Measurements from ENCODE around the gene NPY2R.

The NPY2R gene, protein sequence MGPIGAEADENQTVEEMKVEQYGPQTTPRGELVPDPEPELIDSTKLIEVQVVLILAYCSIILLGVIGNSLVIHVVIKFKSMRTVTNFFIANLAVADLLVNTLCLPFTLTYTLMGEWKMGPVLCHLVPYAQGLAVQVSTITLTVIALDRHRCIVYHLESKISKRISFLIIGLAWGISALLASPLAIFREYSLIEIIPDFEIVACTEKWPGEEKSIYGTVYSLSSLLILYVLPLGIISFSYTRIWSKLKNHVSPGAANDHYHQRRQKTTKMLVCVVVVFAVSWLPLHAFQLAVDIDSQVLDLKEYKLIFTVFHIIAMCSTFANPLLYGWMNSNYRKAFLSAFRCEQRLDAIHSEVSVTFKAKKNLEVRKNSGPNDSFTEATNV

DNA sequence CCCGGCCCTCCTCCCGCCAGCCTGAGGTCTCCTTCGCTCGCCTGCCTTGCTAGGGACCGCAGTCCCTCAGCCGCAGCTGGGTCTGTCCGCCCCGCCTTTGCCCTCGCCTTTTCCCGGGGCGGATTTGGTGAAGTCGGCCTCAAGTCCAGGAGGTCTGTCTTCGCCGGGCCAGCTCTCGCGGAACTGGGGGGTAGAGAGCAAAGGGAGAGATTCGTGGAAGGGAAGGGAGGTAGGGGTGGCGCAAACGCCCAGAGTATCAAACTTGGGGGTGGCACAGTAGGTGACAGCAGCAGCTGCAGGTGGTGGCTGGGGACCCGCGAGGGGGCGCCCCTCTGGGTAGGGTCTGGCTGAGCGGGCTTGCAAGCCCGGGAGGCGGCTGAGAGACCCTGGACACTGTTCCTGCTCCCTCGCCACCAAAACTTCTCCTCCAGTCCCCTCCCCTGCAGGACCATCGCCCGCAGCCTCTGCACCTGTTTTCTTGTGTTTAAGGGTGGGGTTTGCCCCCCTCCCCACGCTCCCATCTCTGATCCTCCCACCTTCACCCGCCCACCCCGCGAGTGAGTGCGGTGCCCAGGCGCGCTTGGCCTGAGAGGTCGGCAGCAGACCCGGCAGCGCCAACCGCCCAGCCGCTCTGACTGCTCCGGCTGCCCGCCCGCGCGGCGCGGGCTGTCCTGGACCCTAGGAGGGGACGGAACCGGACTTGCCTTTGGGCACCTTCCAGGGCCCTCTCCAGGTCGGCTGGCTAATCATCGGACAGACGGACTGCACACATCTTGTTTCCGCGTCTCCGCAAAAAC lies at the start of gene NPY2R:
Gene NPY2R (plus strand): TSS at position 379 of the 797 bp plus-strand sequence. CDS start 5,304 bp downstream, outside the sequence.
- TF ChIP-seq, protein P1, sequence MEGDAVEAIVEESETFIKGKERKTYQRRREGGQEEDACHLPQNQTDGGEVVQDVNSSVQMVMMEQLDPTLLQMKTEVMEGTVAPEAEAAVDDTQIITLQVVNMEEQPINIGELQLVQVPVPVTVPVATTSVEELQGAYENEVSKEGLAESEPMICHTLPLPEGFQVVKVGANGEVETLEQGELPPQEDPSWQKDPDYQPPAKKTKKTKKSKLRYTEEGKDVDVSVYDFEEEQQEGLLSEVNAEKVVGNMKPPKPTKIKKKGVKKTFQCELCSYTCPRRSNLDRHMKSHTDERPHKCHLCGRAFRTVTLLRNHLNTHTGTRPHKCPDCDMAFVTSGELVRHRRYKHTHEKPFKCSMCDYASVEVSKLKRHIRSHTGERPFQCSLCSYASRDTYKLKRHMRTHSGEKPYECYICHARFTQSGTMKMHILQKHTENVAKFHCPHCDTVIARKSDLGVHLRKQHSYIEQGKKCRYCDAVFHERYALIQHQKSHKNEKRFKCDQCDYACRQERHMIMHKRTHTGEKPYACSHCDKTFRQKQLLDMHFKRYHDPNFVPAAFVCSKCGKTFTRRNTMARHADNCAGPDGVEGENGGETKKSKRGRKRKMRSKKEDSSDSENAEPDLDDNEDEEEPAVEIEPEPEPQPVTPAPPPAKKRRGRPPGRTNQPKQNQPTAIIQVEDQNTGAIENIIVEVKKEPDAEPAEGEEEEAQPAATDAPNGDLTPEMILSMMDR (IDR thresholded peaks at IDR 0.05), result no peak
- Histone ChIP-seq H3K27me3 (peaks cover 0 to 28% of the 10 kb centered on the region in 2 donors), H3K9me3 (no peaks in the 10 kb centered on the region), H3K4me1 (peaks cover 0 to 21% (median 12%) of the 10 kb centered on the region in 4 donors), H3K4me3 (peak within 1 kb of the TSS; percentile 35 to 41), H3K27ac (no peak within 1 kb of the TSS), H3K36me3 (no peaks in the 10 kb centered on the region)
- intact Hi-C loops (cut with DNase I; ENCODE audit: low total_unique reads), result no loop called here
- no peak for DNase-seq

DNA sequence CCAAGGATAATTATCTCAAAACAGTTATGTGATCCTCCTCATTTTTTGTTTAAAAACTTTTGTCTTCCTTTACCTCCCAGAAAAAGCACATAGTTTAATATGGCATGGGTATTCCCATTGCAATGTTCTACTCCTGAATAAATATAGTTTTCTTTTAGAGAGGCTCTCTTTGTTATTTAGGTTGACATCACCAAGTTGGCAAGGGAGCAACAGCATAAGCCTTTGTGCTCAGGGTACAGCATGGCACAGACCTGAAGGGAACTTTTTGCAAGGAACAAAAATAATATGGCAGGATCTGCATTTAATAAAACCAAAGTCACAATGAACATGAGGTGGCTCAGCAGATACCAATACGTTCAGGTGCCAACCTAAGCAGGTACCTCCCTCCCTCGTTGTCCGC lies 47.1 kb upstream of the NPY2R start:
- DNase-seq, result no peak
- Histone ChIP-seq H3K9me3 (no peaks in the 10 kb centered on the region), H3K4me3 (no peak overlapping the region), H3K27ac (no peak overlapping the region), H3K36me3 (no peaks in the 10 kb centered on the region), H3K4me1 (no peaks in the 10 kb centered on the region), H3K27me3 (no peaks in the 10 kb centered on the region)
- TF ChIP-seq, protein P1 (IDR thresholded peaks at IDR 0.05), result no peak
- intact Hi-C loops (cut with DNase I; ENCODE audit: low total_unique reads), result no loop called here

DNA sequence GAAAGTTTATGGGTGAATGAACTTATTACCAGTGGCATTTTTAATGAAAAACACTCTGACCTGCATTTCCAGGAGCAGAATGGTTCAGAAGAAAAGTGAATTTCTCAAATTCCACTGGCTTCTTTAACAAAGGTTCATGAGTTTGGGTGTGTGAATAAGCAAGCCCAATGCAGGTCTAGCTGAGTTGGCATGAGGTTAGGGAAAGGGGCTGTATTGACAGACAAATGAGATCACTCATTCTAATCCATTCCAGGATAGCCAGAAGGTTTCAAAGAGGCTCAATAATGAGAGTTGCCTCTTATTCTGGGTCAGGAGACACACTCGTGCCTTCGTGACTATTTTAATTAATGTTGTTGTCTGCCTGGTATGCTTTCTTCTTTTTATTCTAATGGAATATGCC lies 43.7 kb upstream of the NPY2R start:
- Histone ChIP-seq H3K27ac (no peak overlapping the region), H3K9me3 (no peaks in the 10 kb centered on the region), H3K4me3 (no peak overlapping the region), H3K36me3 (no peaks in the 10 kb centered on the region), H3K4me1 (no peaks in the 10 kb centered on the region), H3K27me3 (no peaks in the 10 kb centered on the region)
- intact Hi-C loops (cut with DNase I; ENCODE audit: low total_unique reads), result no loop called here
- no peak for DNase-seq
- TF ChIP-seq, protein P1 (IDR thresholded peaks at IDR 0.05), result no peak

DNA sequence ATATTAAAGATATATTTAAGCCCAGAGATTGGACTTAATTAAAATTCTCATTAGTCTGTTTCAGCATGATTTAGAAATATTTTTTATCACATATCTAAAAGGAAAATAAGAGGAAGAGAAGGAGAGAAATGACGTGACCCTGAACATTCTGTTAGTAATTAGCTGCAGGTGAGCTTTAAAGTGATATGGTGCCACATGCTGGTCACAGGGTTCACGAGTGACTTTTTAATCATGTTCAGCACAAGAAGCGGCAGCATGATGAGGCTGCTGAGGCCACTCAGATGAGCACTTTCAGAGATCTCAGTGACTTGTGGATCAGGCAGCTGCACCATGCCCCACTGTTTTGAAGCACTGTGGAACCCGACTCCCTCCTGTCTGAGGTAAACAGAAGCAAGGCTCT lies 37.9 kb upstream of the NPY2R start:
- TF ChIP-seq, protein P1 (IDR thresholded peaks at IDR 0.05), result no peak
- H3K27me3 ChIP-seq, result no peaks in the 10 kb centered on the region
- H3K27ac ChIP-seq, result no peak overlapping the region
- H3K9me3 ChIP-seq, result no peaks in the 10 kb centered on the region
- no peaks in the 10 kb centered on the region for H3K4me1 ChIP-seq
- no peak overlapping the region for H3K4me3 ChIP-seq
- intact Hi-C loops (cut with DNase I; ENCODE audit: low total_unique reads), result no loop called here
- no peak for DNase-seq
- H3K36me3 ChIP-seq, result no peaks in the 10 kb centered on the region

DNA sequence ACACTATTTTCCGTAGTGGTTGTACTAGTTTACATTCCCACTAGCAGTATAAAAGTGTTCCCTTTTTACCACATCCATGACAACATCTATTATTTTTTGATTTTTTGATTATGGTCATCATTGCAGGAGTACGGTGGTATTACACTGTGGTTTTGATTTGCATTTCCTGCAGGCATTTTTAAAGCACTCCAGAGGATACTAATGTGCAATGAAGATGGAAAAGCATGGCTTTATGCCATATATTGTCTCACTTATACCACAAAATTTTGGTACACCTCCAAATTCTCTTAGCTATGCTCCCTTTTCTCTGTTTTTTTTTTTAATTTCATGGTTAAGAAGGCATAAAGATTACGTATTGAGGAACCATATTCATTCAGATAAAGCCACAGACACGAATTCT lies 35.1 kb upstream of the NPY2R start:
- Histone ChIP-seq H3K4me3 (no peak overlapping the region), H3K36me3 (no peaks in the 10 kb centered on the region), H3K4me1 (no peaks in the 10 kb centered on the region), H3K9me3 (no peaks in the 10 kb centered on the region), H3K27me3 (no peaks in the 10 kb centered on the region), H3K27ac (no peak overlapping the region)
- DNase-seq, result no peak
- TF ChIP-seq, protein P1 (IDR thresholded peaks at IDR 0.05), result no peak
- intact Hi-C loops (cut with DNase I; ENCODE audit: low total_unique reads), result no loop called here

All from tibial artery (tissue), 4 donors.